GM18526 (cell line): Measurements from ENCODE around the gene CCNF.

ENCODE experiments used
- POLR2A ChIP-seq: IDR thresholded peaks from 3 replicates; pipeline ENCODE4 v1.6.1; 2011; ENCODE audit not compliant: insufficient read length; ENCODE audit errors: extremely low read depth

CCNF gene, protein sequence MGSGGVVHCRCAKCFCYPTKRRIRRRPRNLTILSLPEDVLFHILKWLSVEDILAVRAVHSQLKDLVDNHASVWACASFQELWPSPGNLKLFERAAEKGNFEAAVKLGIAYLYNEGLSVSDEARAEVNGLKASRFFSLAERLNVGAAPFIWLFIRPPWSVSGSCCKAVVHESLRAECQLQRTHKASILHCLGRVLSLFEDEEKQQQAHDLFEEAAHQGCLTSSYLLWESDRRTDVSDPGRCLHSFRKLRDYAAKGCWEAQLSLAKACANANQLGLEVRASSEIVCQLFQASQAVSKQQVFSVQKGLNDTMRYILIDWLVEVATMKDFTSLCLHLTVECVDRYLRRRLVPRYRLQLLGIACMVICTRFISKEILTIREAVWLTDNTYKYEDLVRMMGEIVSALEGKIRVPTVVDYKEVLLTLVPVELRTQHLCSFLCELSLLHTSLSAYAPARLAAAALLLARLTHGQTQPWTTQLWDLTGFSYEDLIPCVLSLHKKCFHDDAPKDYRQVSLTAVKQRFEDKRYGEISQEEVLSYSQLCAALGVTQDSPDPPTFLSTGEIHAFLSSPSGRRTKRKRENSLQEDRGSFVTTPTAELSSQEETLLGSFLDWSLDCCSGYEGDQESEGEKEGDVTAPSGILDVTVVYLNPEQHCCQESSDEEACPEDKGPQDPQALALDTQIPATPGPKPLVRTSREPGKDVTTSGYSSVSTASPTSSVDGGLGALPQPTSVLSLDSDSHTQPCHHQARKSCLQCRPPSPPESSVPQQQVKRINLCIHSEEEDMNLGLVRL

DNA sequence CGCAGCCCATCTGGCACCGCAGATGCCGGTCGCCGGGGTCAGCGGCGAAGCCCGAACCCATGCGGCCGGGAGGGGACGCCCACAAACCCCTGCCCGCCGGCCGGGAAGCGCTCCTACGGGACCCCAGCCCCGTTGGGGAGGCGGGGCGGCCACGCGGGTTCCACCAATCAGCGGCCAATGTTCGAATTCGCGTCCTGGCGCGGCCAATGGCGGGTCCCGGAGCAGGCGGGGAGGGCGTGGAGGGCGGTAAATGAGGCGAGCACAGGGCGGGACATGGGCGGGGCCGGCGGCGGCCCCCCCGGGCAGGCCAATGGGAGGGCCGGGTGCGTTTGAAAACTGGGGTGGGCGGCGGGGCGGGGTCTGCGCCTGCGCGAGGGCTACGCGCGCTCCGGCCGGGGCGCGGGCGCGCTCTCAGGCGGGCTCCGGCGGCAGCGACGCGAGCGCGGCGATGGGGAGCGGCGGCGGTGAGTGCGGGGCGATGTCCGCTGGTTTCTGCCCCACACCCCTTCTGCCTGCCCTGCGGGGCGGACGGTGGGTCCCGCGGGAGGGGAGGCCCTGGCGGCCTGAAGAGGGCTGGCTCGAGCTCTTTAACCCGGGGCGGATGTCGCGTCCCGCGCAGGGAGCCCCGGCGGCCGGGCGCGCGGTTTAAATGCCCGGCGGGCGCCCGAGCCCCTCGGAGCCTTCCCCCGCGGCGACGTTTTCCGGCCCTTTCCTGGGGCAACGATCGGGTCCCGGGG lies at the start of gene CCNF:
Gene CCNF, plus strand, starts transcription at position 414 of the 737 bp plus-strand sequence. Its CDS starts 35 bp downstream, at position 449.
- TF ChIP-seq POLR2A: peak; percentile 72

DNA sequence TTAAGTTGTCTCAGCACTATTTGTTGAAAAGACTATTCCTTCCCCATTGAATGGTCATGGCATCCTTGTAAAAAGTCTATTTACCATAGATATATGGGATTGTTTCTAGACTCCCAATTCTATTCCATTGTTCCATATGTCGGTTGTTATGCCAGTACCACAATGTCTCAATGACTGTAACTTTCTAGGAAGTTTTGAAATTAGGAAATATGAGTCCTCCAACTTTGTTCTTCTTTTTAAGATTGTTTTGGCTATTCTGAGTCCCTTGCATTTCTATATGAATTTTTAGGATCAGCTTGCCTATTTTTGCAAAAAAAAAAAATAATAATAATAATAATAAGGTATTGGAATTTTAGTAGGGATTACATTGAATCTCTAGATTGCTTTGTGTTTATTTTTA lies 45.7 kb upstream of the CCNF start:
- TF ChIP-seq POLR2A: no peak

DNA sequence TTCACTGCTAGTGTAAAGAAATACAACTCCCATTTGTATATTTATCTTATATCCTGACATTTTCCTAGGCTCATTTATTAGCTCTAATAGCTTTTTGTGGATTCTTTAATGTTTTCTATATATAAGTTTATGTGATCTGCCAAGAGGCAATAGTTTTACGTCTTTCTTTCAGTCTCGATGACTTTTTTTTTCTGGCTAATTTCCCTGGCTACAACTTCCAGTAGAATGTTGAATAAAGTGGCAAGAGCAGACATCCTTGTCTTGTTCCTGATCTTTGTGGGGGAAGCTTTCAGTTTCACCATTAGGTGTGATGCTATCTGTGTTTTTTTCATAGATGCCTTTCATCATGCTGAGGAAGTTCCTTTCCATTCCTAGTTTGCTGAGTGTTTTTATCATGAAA lies 44.8 kb upstream of the CCNF start:
- TF ChIP-seq POLR2A: no peak

DNA sequence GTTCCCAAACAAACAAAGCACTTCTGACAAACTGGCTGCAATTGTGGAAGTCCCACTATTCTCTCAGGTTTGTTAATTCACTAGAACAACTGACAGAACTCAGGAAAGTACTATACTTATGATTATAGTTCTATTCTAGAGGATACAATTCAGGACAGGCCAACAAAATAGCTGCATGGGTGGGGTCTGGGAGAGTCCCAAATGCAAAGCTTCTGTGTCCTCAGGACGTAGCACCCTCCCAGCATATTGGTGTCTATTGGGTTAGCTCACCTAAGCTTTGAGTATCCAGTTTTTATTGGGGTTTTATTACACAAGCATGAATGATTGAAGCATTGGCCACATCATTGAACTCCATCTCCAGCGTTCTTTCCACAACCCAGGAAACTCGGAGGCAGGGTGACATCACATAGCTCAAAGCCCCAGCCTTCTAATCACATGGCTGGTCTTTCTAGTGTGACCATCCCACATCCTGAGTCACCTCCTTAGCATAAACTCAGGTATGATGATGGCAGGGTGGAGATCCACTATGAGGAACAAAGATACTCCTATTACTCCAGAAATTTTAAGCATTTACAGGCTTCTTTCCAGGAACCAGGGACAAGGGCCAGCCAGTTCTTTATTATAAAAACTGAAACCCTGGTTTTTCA lies 43.9 kb upstream of the CCNF start:
- no peak for TF ChIP-seq POLR2A

DNA sequence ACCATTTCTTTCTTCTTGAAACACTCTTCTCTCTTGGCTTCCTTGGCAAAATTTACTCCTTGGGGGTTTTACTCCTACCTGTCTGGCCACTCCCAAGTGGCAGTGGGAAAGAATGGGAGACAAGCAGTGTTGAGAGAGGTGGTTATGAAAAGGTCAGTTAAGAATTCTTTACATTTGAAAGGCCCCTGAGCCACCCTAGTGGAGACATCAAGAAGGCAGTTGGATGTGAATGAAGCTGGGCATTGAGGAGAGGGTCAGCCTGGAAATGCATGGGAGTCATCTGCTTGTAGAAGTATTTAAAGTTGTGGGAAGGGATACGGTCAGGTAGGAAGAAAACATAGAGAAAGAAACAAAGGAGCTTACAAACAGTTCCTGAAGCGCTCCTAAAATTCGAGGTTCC lies 42.3 kb upstream of the CCNF start:
- TF ChIP-seq POLR2A: no peak

DNA sequence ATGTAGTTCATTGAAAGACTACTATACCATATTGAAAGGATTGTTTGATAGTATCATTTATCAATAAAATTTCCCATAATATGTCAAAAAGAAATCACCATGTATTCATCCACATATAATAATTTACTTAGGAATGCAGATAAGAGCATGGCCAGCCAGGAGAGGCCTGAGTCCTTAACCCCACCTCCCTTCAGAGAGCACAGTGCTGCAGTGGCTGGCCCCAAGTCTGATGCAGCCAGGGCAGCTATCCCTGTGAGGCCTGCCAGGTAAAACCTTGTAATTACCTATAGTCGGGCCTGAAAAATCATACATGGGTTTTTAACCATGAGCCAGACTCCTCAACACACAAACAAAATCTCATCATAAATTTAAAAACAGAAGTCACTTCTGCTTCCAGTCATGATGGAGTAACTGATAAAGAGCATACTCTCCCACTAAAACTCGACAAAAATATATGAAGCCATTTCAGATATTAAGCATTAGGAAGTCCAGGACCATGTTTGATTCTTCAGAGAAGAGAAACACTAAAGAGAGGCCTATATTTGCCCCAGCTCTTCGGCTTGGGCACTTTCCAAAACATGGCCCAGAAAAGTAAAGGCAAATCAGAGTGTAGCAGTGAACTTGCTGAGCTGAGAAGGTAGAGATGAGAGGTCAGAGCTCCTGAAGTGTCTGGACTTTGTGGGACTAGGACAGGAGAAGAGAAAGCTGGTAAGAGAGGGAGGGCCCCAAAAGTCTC lies 40.9 kb upstream of the CCNF start:
- TF ChIP-seq POLR2A: no peak

DNA sequence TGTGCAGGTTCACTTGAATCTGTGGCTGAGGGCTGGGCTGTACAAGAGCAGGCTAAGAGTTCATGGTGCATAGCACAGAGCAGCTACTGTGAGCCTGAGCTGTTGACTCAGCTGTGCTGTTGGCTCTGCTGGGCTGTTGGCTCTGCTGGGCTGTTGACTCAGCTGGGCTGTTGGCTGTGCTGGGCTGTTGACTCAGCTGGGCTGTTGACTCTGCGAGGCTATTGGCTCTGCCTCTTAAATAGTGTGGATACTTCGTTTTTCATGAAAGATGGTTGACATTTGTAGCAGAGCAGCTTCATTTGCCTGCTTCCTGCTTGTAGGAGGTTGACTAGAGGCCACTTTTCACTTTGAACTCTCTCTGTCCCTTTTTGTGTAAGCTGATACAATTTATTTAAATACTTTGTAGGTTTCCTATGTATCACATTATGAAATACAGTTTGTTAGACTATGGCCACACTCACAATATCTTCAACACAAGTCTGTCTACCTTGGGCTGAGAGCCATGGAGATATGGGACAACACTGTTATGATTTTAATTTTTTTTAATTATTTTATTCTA lies 40.3 kb upstream of the CCNF start:
- no peak for TF ChIP-seq POLR2A

DNA sequence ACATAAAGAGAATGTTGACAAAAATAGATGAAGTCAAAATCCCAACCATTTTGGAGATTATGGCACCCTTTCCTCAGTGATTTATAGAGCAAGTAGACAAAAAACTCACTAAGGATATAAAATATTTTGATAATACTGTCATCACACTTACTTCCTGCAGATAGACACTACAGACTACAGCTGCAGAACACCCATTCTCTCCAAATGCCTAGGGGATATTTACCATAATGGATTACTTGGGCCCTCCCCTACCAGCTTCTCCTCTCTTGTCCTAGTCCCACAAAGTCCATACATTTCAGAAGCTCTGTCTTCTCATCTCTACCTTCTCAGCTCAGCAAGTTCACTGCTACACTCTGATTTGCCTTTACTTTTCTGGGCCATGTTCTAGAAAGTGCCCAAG lies 37.2 kb upstream of the CCNF start:
- no peak for TF ChIP-seq POLR2A

DNA sequence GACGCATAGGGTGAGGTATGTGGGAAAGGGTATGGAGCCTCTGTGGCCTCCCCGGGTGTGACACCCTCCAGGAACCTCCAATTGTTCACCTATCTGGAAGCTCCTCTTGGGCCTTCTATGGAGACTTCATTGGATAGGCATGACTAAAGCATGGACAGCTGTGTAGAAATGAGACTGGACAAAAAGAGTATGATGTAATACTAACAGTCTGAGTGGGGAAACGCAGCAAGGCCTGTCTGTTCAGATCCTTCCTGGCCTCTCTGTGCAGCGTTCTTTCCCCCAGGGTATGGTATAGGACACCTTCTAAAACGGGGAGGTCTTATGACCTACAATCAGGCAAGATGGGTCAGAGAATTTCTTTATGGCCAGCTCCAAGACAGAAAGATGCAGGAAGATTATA lies 30.7 kb upstream of the CCNF start:
- TF ChIP-seq POLR2A: no peak

DNA sequence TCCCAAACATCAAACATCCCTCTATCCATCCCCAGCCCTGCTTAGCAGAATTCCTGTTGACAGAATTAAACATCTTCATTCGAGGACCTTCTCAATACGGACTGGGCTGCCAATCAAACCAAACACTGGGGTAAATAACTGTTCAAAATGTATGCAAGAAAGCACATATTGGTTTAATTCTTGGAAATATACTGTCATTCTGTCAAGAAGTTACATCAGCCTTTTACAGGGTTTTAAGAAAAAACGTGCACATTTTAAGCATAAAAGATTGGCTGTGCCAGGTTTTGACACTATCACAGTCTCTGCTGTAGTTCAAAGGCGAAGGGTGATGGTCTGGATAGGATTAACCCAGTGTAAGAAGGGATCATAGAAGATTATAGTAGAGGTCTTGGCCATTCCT lies 25.1 kb upstream of the CCNF start:
- TF ChIP-seq POLR2A: no peak

DNA sequence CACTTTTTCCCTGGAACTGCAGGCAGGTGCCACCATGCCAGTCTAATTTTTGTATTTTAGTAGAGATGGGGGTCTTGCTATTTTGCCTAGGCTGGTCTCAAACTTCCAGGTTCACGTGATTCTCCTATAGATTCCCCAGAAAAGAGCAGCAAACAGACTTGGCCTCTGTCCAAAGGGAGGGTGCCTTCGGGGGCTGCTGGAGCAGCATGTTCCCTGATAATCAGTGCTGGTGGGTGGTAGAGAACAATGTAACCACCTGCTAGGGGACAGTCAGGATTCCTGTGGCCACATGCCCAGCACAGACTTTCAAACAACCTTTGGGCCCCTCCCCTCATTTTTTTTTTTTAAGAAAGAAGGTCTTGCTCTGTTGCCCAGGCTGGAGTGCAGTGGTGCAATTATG lies 14.2 kb upstream of the CCNF start:
- TF ChIP-seq POLR2A: no peak

DNA sequence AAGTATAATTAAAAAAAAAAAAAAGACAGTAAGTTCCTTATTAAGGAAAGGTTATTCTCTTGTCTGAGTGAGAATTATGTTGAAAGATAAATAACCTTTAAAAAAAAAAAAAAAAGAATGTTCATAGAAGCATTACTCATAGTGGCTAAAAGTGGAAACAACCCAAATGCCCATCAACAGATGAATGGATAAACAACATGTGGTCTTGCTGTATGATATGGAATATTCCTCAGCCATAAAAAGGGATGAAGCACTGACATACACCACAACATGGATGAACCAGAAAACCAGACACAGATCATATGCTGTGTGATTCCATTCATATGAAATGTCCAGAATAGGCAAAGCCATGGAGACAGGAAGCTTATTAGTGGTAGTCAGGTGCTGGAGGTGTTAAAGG lies 9.2 kb upstream of the CCNF start:
- no peak for TF ChIP-seq POLR2A

DNA sequence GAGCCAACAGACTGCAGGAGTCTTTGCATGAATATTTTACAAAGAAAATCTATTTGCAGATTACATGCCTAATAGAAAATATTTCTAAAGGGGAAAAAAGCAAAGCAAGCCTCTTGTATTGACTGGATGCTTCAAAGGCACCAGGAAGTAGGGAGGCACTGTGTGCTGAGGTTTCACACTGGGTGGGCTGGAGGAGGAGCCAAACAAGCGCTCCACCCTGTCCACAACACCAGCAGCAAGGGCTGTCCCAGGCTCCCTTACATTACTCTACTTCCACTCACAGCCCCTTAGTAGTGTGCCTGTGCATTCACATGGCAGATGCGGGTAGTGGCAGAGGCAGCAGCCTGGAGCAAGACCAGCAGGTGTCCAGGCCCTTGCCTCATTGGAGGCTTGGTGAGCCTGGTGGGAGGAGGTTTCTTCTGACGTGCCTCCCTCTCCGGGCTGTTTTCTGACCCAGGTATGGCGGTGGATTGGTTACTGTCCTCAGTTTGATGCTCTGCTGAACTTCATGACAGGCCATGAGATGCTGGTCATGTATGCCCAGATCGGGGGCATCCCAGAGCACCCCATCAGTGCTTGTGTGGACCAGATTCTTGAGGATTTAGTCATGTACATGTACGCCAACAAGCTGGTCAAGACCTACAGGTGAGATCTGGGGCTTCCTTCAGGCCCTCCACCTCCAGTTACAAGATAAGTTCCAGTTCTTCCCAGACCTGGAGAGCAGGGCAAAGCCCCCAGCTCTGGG lies 7.0 kb upstream of the CCNF start:
- no peak for TF ChIP-seq POLR2A

DNA sequence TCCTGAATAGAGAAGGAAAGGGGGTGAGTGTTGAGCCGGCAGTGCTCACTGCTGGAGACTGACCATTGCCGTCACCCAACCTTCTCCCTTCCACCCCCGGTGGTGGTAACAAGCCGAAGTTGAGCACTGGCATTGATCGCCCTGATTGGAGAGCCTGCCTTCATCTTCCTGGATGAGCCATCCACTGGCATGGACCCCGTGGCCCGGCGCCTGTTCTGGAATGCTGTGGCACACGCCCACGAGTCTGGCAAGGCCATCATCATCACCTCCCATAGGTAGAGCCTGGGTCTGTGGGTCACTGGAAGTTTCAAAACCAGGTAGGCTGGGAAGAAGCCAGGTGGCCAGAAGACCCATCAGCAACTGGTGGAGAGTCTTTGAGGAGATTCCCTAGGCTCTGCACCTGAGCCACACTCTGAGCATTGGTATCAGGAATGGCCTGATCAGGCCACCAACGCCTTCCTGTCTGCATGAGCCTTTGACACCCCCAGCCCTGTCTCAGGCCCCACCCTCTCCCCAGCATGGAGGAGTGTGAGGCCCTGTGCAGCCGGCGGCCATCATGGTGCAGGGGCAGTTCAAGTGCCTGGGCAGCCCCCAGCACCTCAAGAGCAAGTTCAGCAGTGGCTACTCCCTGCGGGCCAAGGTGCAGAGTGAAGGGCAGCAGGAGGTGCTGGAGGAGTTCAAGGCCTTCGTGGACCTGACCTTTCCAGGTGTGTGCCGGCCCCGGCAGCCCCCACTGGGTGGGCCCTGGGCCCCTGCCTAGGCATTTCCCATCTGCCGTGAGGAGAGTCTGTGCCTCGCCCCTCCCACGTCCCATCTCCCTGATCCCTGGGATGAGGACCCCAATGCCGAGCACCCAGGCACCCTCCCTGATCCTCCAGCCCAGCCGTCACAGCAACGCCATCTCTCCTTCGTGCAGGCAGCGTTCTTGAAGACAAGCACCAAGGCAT lies 4.9 kb upstream of the CCNF start:
- no peak for TF ChIP-seq POLR2A
